ENCODE results near the gene AOAH.

Gene AOAH

GRCh38 chr7:36661135-36661840 lies 63.0 kb downstream of the AOAH start:
- Histone ChIP-seq H3K4me1 (ENCODE audit: control insufficient read depth, insufficient read depth, low read length, poor library complexity, severe bottlenecking) (no peaks in the 10 kb centered on the region), H3K4me3 (ENCODE audit: insufficient read depth, low read depth, low read length, poor library complexity, severe bottlenecking) (no peak overlapping the region), H3K9me3 (ENCODE audit: control insufficient read depth, low read length) (no peaks in the 10 kb centered on the region), H3K27me3 (replicated peaks; ENCODE audit: control insufficient read depth, insufficient read depth, low read length, poor library complexity, severe bottlenecking) (no peaks in the 10 kb centered on the region), H3K27ac (ENCODE audit: insufficient read depth, low read length, poor library complexity, severe bottlenecking) (no peak overlapping the region), H3K36me3 (ENCODE audit: control insufficient read depth, insufficient read depth, low read length) (no peaks in the 10 kb centered on the region)
- DNase-seq = no peak

GRCh38 chr7:36659638-36660341 lies 64.5 kb downstream of the AOAH start:
- no peaks in the 10 kb centered on the region for H3K36me3 ChIP-seq (ENCODE audit: control insufficient read depth, insufficient read depth, low read length)
- no peaks in the 10 kb centered on the region for H3K9me3 ChIP-seq (ENCODE audit: control insufficient read depth, low read length)
- no peak for DNase-seq
- H3K4me3 ChIP-seq (ENCODE audit: insufficient read depth, low read depth, low read length, poor library complexity, severe bottlenecking) = no peak overlapping the region
- H3K4me1 ChIP-seq (ENCODE audit: control insufficient read depth, insufficient read depth, low read length, poor library complexity, severe bottlenecking) = no peaks in the 10 kb centered on the region
- no peak overlapping the region for H3K27ac ChIP-seq (ENCODE audit: insufficient read depth, low read length, poor library complexity, severe bottlenecking)
- H3K27me3 ChIP-seq (replicated peaks; ENCODE audit: control insufficient read depth, insufficient read depth, low read length, poor library complexity, severe bottlenecking) = no peaks in the 10 kb centered on the region

GRCh38 chr7:36659172-36659516 lies 65.2 kb downstream of the AOAH start:
- Histone ChIP-seq H3K36me3 (ENCODE audit: control insufficient read depth, insufficient read depth, low read length) (no peaks in the 10 kb centered on the region), H3K27me3 (replicated peaks; ENCODE audit: control insufficient read depth, insufficient read depth, low read length, poor library complexity, severe bottlenecking) (no peaks in the 10 kb centered on the region), H3K27ac (ENCODE audit: insufficient read depth, low read length, poor library complexity, severe bottlenecking) (no peak overlapping the region)

GRCh38 chr7:36658335-36659171 lies 65.7 kb downstream of the AOAH start:
- DNase-seq = no peak
- Histone ChIP-seq H3K27me3 (replicated peaks; ENCODE audit: control insufficient read depth, insufficient read depth, low read length, poor library complexity, severe bottlenecking) (no peaks in the 10 kb centered on the region), H3K4me3 (ENCODE audit: insufficient read depth, low read depth, low read length, poor library complexity, severe bottlenecking) (no peak overlapping the region), H3K4me1 (ENCODE audit: control insufficient read depth, insufficient read depth, low read length, poor library complexity, severe bottlenecking) (no peaks in the 10 kb centered on the region), H3K27ac (ENCODE audit: insufficient read depth, low read length, poor library complexity, severe bottlenecking) (no peak overlapping the region), H3K36me3 (ENCODE audit: control insufficient read depth, insufficient read depth, low read length) (no peaks in the 10 kb centered on the region), H3K9me3 (ENCODE audit: control insufficient read depth, low read length) (no peaks in the 10 kb centered on the region)

More at GRCh38 chr7:36659172-36659516, 65.2 kb downstream of the AOAH start:
- Histone ChIP-seq H3K4me3 (ENCODE audit: insufficient read depth, low read depth, low read length, poor library complexity, severe bottlenecking) (no peak overlapping the region), H3K4me1 (ENCODE audit: control insufficient read depth, insufficient read depth, low read length, poor library complexity, severe bottlenecking) (no peaks in the 10 kb centered on the region), H3K9me3 (ENCODE audit: control insufficient read depth, low read length) (no peaks in the 10 kb centered on the region)
- DNase-seq = no peak

GRCh38 chr7:36657036-36657660 lies 67.1 kb downstream of the AOAH start:
- H3K27me3 ChIP-seq (replicated peaks; ENCODE audit: control insufficient read depth, insufficient read depth, low read length, poor library complexity, severe bottlenecking) = no peaks in the 10 kb centered on the region
- H3K27ac ChIP-seq (ENCODE audit: insufficient read depth, low read length, poor library complexity, severe bottlenecking) = no peak overlapping the region
- H3K4me1 ChIP-seq (ENCODE audit: control insufficient read depth, insufficient read depth, low read length, poor library complexity, severe bottlenecking) = no peaks in the 10 kb centered on the region
- no peak overlapping the region for H3K4me3 ChIP-seq (ENCODE audit: insufficient read depth, low read depth, low read length, poor library complexity, severe bottlenecking)
- H3K36me3 ChIP-seq (ENCODE audit: control insufficient read depth, insufficient read depth, low read length) = no peaks in the 10 kb centered on the region
- DNase-seq = no peak
- H3K9me3 ChIP-seq (ENCODE audit: control insufficient read depth, low read length) = no peaks in the 10 kb centered on the region

- H3K9me3 ChIP-seq (ENCODE audit: control insufficient read depth, low read length) = no peaks in the 10 kb centered on the region
- H3K4me1 ChIP-seq (ENCODE audit: control insufficient read depth, insufficient read depth, low read length, poor library complexity, severe bottlenecking) = no peaks in the 10 kb centered on the region
- H3K36me3 ChIP-seq (ENCODE audit: control insufficient read depth, insufficient read depth, low read length) = no peaks in the 10 kb centered on the region
- no peak overlapping the region for H3K27ac ChIP-seq (ENCODE audit: insufficient read depth, low read length, poor library complexity, severe bottlenecking)
- no peak for DNase-seq
- H3K4me3 ChIP-seq (ENCODE audit: insufficient read depth, low read depth, low read length, poor library complexity, severe bottlenecking) = no peak overlapping the region
- H3K27me3 ChIP-seq (replicated peaks; ENCODE audit: control insufficient read depth, insufficient read depth, low read length, poor library complexity, severe bottlenecking) = no peaks in the 10 kb centered on the region
These were observed 69.9 kb downstream of the AOAH start for GRCh38 chr7:36654436-36654835.

GRCh38 chr7:36653663-36654355 lies 70.5 kb downstream of the AOAH start:
- Histone ChIP-seq H3K27me3 (replicated peaks; ENCODE audit: control insufficient read depth, insufficient read depth, low read length, poor library complexity, severe bottlenecking) (no peaks in the 10 kb centered on the region), H3K4me3 (ENCODE audit: insufficient read depth, low read depth, low read length, poor library complexity, severe bottlenecking) (no peak overlapping the region), H3K4me1 (ENCODE audit: control insufficient read depth, insufficient read depth, low read length, poor library complexity, severe bottlenecking) (no peaks in the 10 kb centered on the region), H3K27ac (ENCODE audit: insufficient read depth, low read length, poor library complexity, severe bottlenecking) (no peak overlapping the region), H3K36me3 (ENCODE audit: control insufficient read depth, insufficient read depth, low read length) (no peaks in the 10 kb centered on the region), H3K9me3 (ENCODE audit: control insufficient read depth, low read length) (no peaks in the 10 kb centered on the region)
- DNase-seq = no peak

- H3K27ac ChIP-seq (ENCODE audit: insufficient read depth, low read length, poor library complexity, severe bottlenecking) = no peak overlapping the region
- H3K4me3 ChIP-seq (ENCODE audit: insufficient read depth, low read depth, low read length, poor library complexity, severe bottlenecking) = no peak overlapping the region
- DNase-seq = no peak
These were observed 71.2 kb downstream of the AOAH start for GRCh38 chr7:36653008-36653662.

GRCh38 chr7:36652431-36652830 lies 71.9 kb downstream of the AOAH start:
- DNase-seq = no peak
- H3K27me3 ChIP-seq (replicated peaks; ENCODE audit: control insufficient read depth, insufficient read depth, low read length, poor library complexity, severe bottlenecking) = no peaks in the 10 kb centered on the region
- no peak overlapping the region for H3K4me3 ChIP-seq (ENCODE audit: insufficient read depth, low read depth, low read length, poor library complexity, severe bottlenecking)
- no peaks in the 10 kb centered on the region for H3K9me3 ChIP-seq (ENCODE audit: control insufficient read depth, low read length)
- H3K27ac ChIP-seq (ENCODE audit: insufficient read depth, low read length, poor library complexity, severe bottlenecking) = no peak overlapping the region
- H3K4me1 ChIP-seq (ENCODE audit: control insufficient read depth, insufficient read depth, low read length, poor library complexity, severe bottlenecking) = no peaks in the 10 kb centered on the region
- H3K36me3 ChIP-seq (ENCODE audit: control insufficient read depth, insufficient read depth, low read length) = no peaks in the 10 kb centered on the region

More at GRCh38 chr7:36653008-36653662, 71.2 kb downstream of the AOAH start:
- Histone ChIP-seq H3K4me1 (ENCODE audit: control insufficient read depth, insufficient read depth, low read length, poor library complexity, severe bottlenecking) (no peaks in the 10 kb centered on the region), H3K36me3 (ENCODE audit: control insufficient read depth, insufficient read depth, low read length) (no peaks in the 10 kb centered on the region), H3K9me3 (ENCODE audit: control insufficient read depth, low read length) (no peaks in the 10 kb centered on the region), H3K27me3 (replicated peaks; ENCODE audit: control insufficient read depth, insufficient read depth, low read length, poor library complexity, severe bottlenecking) (no peaks in the 10 kb centered on the region)

All from effector memory CD4-positive, alpha-beta T cell (primary cell).